OCI-LY1 (cell line): ENCODE measurements around the gene NOTCH1.

ENCODE experiments used
- H2AFZ ChIP-seq: fragments of 200-600 bp; sonication (generic), shearing (Covaris generic); 2 replicates; pipeline ENCODE4 v1.6.0; 2014; ENCODE audit warnings: antibody characterized with exemption, mild to moderate bottlenecking, low read length
- H3F3A ChIP-seq: fragments of 200-600 bp; sonication (generic), shearing (Covaris generic); 2 replicates; pipeline ENCODE4 v1.6.0; 2014; ENCODE audit warnings: mild to moderate bottlenecking, antibody characterized with exemption, low read length, moderate library complexity; ENCODE audit not compliant: insufficient read depth
- H3K27ac ChIP-seq: fragments of 200-600 bp; sonication (generic); 2 replicates; pipeline ENCODE4 v1.5.1; 2014; ENCODE audit warnings: low read length, mixed run types, mild to moderate bottlenecking, low read depth; ENCODE audit not compliant: poor library complexity, severe bottlenecking
- H3K27me3 ChIP-seq: fragments of 200-600 bp; sonication (generic); 2 replicates; pipeline ENCODE4 v1.6.0; 2014; ENCODE audit warnings: antibody characterized with exemption, mild to moderate bottlenecking, low read length, moderate library complexity; ENCODE audit not compliant: insufficient read depth
- H3K36me3 ChIP-seq: fragments of 200-600 bp; sonication (generic); 2 replicates; pipeline ENCODE4 v1.6.1; 2014; ENCODE audit warnings: mild to moderate bottlenecking, antibody characterized with exemption, low read length, moderate library complexity, mixed read lengths; ENCODE audit not compliant: insufficient read depth
- H3K4me1 ChIP-seq: fragments of 200-600 bp; sonication (generic); 2 replicates; pipeline ENCODE4 v1.5.1; 2014; ENCODE audit warnings: mild to moderate bottlenecking, low read length, moderate library complexity; ENCODE audit not compliant: insufficient read depth, severe bottlenecking
- H3K4me2 ChIP-seq: fragments of 200-600 bp; sonication (generic), shearing (Covaris generic); 2 replicates; pipeline ENCODE4 v1.6.1; 2014; ENCODE audit warnings: low read length
- H3K4me3 ChIP-seq: fragments of 200-600 bp; sonication (generic); 2 replicates; pipeline ENCODE4 v1.5.1; 2014; ENCODE audit warnings: low read length, low read depth, mild to moderate bottlenecking, mixed read lengths; ENCODE audit not compliant: poor library complexity, severe bottlenecking
- H3K79me2 ChIP-seq: fragments of 200-600 bp; shearing (Covaris generic); 2 replicates; pipeline ENCODE4 v1.6.1; 2016; ENCODE audit warnings: mixed run types, low read length, mixed read lengths; ENCODE audit not compliant: insufficient read depth
- H3K9ac ChIP-seq: fragments of 200-600 bp; sonication (generic), shearing (Covaris generic); 2 replicates; pipeline ENCODE4 v1.6.1; 2014; ENCODE audit warnings: mild to moderate bottlenecking, low read length, mixed read lengths
- H3K9me2 ChIP-seq: fragments of 200-600 bp; sonication (generic), shearing (Covaris generic); 2 replicates; pipeline ENCODE4 v1.6.1; 2014; ENCODE audit warnings: low read depth, mild to moderate bottlenecking, low read length, mixed read lengths
- H3K9me3 ChIP-seq: fragments of 200-600 bp; shearing (Covaris generic); 2 replicates; pipeline ENCODE4 v1.6.1; 2014; ENCODE audit warnings: low read length, mixed read lengths
- H4K20me1 ChIP-seq: fragments of 200-600 bp; sonication (generic), shearing (Covaris generic); 2 replicates; pipeline ENCODE4 v1.6.0; 2016; ENCODE audit warnings: mild to moderate bottlenecking, low read length; ENCODE audit not compliant: insufficient read depth
- CTCF ChIP-seq: fragments of 200-600 bp; sonication (generic), shearing (Covaris generic); IDR thresholded peaks from 2 replicates; pipeline ENCODE4 v1.5.1; 2017; ENCODE audit warnings: mild to moderate bottlenecking, antibody characterized with exemption, low read length, moderate library complexity, mixed read lengths
- EZH2 ChIP-seq: fragments of 200-600 bp; sonication (generic), shearing (Covaris generic); IDR thresholded peaks from 2 replicates; pipeline ENCODE4 v1.8.0; 2017; ENCODE audit warnings: borderline replicate concordance, mixed run types, mild to moderate bottlenecking, antibody characterized with exemption, low read length, moderate library complexity, mixed read lengths

The NOTCH1 gene

GRCh38 chr9:136462664-136463063 lies 83.2 kb downstream of the NOTCH1 start:
- Histone ChIP-seq H3K9me3 (no peaks in the 10 kb centered on the region), H3K79me2 (no peaks in the 10 kb centered on the region), H3K4me3 (no peak overlapping the region), H3F3A (no peaks in the 10 kb centered on the region), H3K9me2 (no peaks in the 10 kb centered on the region), H3K27ac (no peak overlapping the region), H4K20me1 (no peaks in the 10 kb centered on the region), H3K27me3 (no peaks in the 10 kb centered on the region), H2AFZ (no peak overlapping the region), H3K36me3 (peaks cover 93% of the 10 kb centered on the region), H3K4me1 (no peaks in the 10 kb centered on the region), H3K9ac (no peak overlapping the region), H3K4me2 (no peak overlapping the region)
- no peak for TF ChIP-seq EZH2
- no peak for TF ChIP-seq CTCF

GRCh38 chr9:136460772-136461325 lies 85.0 kb downstream of the NOTCH1 start:
- Histone ChIP-seq H3K27me3 (no peaks in the 10 kb centered on the region), H3K9me3 (no peaks in the 10 kb centered on the region), H3K4me3 (no peak overlapping the region), H3K4me1 (no peaks in the 10 kb centered on the region), H3F3A (no peaks in the 10 kb centered on the region), H4K20me1 (no peaks in the 10 kb centered on the region), H3K79me2 (no peaks in the 10 kb centered on the region), H3K9ac (no peak overlapping the region), H3K27ac (no peak overlapping the region), H3K9me2 (no peaks in the 10 kb centered on the region), H3K4me2 (no peak overlapping the region), H3K36me3 (peaks cover 93% of the 10 kb centered on the region), H2AFZ (no peak overlapping the region)
- TF ChIP-seq EZH2 = no peak
- no peak for TF ChIP-seq CTCF

GRCh38 chr9:136459425-136459824 lies 86.4 kb downstream of the NOTCH1 start:
- Histone ChIP-seq H3K4me3 (no peak overlapping the region), H3F3A (no peaks in the 10 kb centered on the region), H3K36me3 (peaks cover 92% of the 10 kb centered on the region), H3K9me3 (no peaks in the 10 kb centered on the region), H3K27me3 (no peaks in the 10 kb centered on the region), H3K27ac (no peak overlapping the region), H3K9me2 (no peaks in the 10 kb centered on the region), H3K4me1 (no peaks in the 10 kb centered on the region), H2AFZ (no peak overlapping the region), H3K4me2 (no peak overlapping the region), H3K9ac (no peak overlapping the region), H3K79me2 (no peaks in the 10 kb centered on the region), H4K20me1 (no peaks in the 10 kb centered on the region)
- TF ChIP-seq CTCF = no peak
- no peak for TF ChIP-seq EZH2
